Gastrocnemius medialis (tissue), 4 donors: ENCODE results near the gene ZNF445.

Experiments used
- POLR2A ChIP-seq, 2 donors: fragments of 450-650 bp; IDR thresholded peaks; one replicate each; pipeline ENCODE4 v1.6.1; 2017; ENCODE audit warnings: antibody characterized with exemption in 2 of 2, mild to moderate bottlenecking in 2 of 2, moderate library complexity in 2 of 2
- TF ChIP-seq, protein P1 (sequence below), 5 experiments: fragments of 450-650 bp in 3 of 5; fragments of 200-600 bp in 2 of 5; sonication (generic) in 2 of 5; IDR thresholded peaks in 4 of 5; conservative IDR thresholded peaks in 1 of 5; 1 replicate in 4 of 5; 2 replicates in 1 of 5; pipeline ENCODE4 v1.5.1; 2016 to 2019; ENCODE audit warnings: antibody characterized with exemption in 5 of 5, mild to moderate bottlenecking in 3 of 5, moderate library complexity in 3 of 5

DNA sequence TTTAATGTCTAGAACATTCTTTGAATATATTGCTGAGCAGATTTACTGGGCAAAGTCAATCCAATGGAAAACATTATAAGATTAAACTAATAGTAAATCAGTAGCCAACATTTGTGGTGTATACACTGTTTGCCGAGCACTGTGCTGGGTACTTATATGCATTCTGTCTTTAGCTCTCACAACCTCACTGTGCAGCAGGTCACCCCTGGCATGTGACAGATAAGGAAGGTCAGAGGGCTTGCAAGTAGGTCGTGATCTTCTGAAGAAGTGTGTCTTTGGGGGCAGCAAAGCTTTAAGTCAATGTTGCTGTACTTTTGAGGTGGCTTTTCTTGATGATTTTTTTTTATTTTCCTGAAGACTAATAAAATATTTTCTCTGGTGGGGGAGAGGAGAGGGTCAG, 76.7 kb downstream of the ZNF445 start:
- TF ChIP-seq, protein P1, sequence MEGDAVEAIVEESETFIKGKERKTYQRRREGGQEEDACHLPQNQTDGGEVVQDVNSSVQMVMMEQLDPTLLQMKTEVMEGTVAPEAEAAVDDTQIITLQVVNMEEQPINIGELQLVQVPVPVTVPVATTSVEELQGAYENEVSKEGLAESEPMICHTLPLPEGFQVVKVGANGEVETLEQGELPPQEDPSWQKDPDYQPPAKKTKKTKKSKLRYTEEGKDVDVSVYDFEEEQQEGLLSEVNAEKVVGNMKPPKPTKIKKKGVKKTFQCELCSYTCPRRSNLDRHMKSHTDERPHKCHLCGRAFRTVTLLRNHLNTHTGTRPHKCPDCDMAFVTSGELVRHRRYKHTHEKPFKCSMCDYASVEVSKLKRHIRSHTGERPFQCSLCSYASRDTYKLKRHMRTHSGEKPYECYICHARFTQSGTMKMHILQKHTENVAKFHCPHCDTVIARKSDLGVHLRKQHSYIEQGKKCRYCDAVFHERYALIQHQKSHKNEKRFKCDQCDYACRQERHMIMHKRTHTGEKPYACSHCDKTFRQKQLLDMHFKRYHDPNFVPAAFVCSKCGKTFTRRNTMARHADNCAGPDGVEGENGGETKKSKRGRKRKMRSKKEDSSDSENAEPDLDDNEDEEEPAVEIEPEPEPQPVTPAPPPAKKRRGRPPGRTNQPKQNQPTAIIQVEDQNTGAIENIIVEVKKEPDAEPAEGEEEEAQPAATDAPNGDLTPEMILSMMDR (IDR thresholded peaks at IDR 0.05 in 4 of 5, conservative IDR thresholded peaks at IDR 0.05 in 1 of 5) = no peak
- TF ChIP-seq POLR2A (IDR thresholded peaks at IDR 0.05) = no peak
